ENCODE measurements around the gene WBP2. TPM values are rescaled to one million over a fixed set of nuclear protein-coding genes. Genes with fewer than 3 reads are reported as not detected.
"Not testable (repeated sequence)": the region's sequence is repeated elsewhere in the genome, so short reads cannot be mapped to it uniquely, and the experiment has no call there.

WBP2 gene
- polyA plus RNA-seq, 1 donor (not counting 4 experiments of a cell fraction or from before 2014, with no cell fraction given) = 23.3 TPM

DNA sequence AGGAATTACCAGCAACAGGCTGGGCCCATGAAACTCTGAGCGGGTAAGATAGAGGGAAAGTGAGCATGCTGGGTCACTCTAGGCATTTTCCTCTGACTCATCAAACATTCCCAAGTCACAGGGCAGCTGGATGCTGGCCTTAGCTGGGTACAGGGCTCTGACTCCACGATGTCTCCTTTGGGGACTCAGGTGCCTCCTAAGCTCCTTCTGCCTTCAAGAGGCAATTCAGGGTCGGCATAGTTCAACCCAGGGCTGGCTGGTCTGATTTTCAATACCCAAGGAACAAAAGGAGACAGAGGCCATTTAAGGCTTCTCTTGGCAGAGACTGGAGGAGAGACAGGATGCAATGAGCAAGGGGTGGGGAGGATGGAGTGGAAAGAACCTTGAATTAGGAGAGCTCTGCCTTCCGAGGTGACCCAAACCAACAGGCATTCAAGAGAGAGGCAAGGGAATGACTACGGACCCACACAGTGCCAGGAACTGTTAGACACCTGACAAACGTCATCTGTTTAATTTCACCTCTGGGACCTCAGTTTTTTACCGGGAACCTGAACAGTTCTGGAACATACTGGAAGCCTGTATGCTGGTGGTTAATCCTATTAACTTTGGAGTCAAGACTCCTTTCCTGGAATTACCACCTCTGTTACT lies 910 bp downstream of the WBP2 start:
- TF ChIP-seq EZH2 (IDR thresholded peaks at IDR 0.05; ENCODE audit: low read length) = no peak
- TF ChIP-seq CTCF (optimal IDR thresholded peaks at IDR 0.05 in 1 of 3, IDR thresholded peaks at IDR 0.05 in 1 of 3, conservative IDR thresholded peaks at IDR 0.05 in 1 of 3; ENCODE audit: extremely low read depth in 1 of 3, insufficient read depth in 2 of 3, low read length in 3 of 3) = no peak
- dilution Hi-C loops (cut with MboI; ENCODE audit: extremely low pct_ligation_motif_present, low sequenced_read_pairs) = no loop called here
- Histone ChIP-seq H3K27me3 (ENCODE audit: control insufficient read depth, extremely low read depth, insufficient read depth, low read length) (no peaks in the 10 kb centered on the region), H3K9me1 (ENCODE audit: control insufficient read depth, extremely low read depth, insufficient read depth, low read length) (no peaks in the 10 kb centered on the region), H3K36me3 (ENCODE audit: control insufficient read depth in 2 of 2, extremely low read depth in 1 of 2, insufficient read depth in 2 of 2, low read length in 2 of 2) (peaks cover 9 to 17% of the 10 kb centered on the region in 2 experiments), H3K4me2 (ENCODE audit: control insufficient read depth, extremely low read depth, insufficient read depth, low read depth, low read length) (peak overlapping the region; percentile 100), H3K27ac (ENCODE audit: control insufficient read depth, insufficient read depth, low read length) (peak overlapping the region; percentile 88), H3K9me3 (ENCODE audit: control insufficient read depth, low read depth, low read length) (no peaks in the 10 kb centered on the region), H2AFZ (ENCODE audit: control insufficient read depth, low read length) (no peak overlapping the region), H3K79me2 (ENCODE audit: control insufficient read depth, insufficient read depth, low read length) (peaks cover 15% of the 10 kb centered on the region), H3K9ac (ENCODE audit: control insufficient read depth, extremely low read depth, insufficient read depth, low read length) (peak overlapping the region; percentile 84), H3K4me1 (ENCODE audit: control insufficient read depth, extremely low read depth, insufficient read depth, low read length) (peaks cover 22% of the 10 kb centered on the region), H3K4me3 (ENCODE audit: control insufficient read depth in 2 of 3, extremely low read depth in 1 of 3, insufficient read depth in 2 of 3, low read depth in 1 of 3, low read length in 3 of 3) (peak overlapping the region; percentile 77 to 92 (median 89)), H4K20me1 (ENCODE audit: control insufficient read depth, extremely low read depth, insufficient read depth, low read length) (no peaks in the 10 kb centered on the region)
- no peak for FAIRE-seq
- no peak for DNase-seq (ENCODE audit: low read depth, low spot score)

GRCh38 chr17:75853433-75853832 lies 1.7 kb downstream of the WBP2 start:
- Histone ChIP-seq H3K9me1 (ENCODE audit: control insufficient read depth, extremely low read depth, insufficient read depth, low read length) (no peaks in the 10 kb centered on the region), H3K4me1 (ENCODE audit: control insufficient read depth, extremely low read depth, insufficient read depth, low read length) (peaks cover 22% of the 10 kb centered on the region), H3K9ac (ENCODE audit: control insufficient read depth, extremely low read depth, insufficient read depth, low read length) (peak overlapping the region; percentile 6), H3K4me2 (ENCODE audit: control insufficient read depth, extremely low read depth, insufficient read depth, low read depth, low read length) (peak overlapping the region; percentile 55), H3K36me3 (ENCODE audit: control insufficient read depth in 2 of 2, extremely low read depth in 1 of 2, insufficient read depth in 2 of 2, low read length in 2 of 2) (peaks cover 9 to 21% of the 10 kb centered on the region in 2 experiments), H2AFZ (ENCODE audit: control insufficient read depth, low read length) (no peak overlapping the region), H3K4me3 (ENCODE audit: control insufficient read depth in 2 of 3, extremely low read depth in 1 of 3, insufficient read depth in 2 of 3, low read depth in 1 of 3, low read length in 3 of 3) (peak overlapping the region in 1 of 3 experiments; percentile 4), H3K9me3 (ENCODE audit: control insufficient read depth, low read depth, low read length) (no peaks in the 10 kb centered on the region), H3K79me2 (ENCODE audit: control insufficient read depth, insufficient read depth, low read length) (peaks cover 15% of the 10 kb centered on the region), H4K20me1 (ENCODE audit: control insufficient read depth, extremely low read depth, insufficient read depth, low read length) (no peaks in the 10 kb centered on the region), H3K27me3 (ENCODE audit: control insufficient read depth, extremely low read depth, insufficient read depth, low read length) (no peaks in the 10 kb centered on the region), H3K27ac (ENCODE audit: control insufficient read depth, insufficient read depth, low read length) (peak overlapping the region; percentile 88)
- FAIRE-seq (no peak), DNase-seq (ENCODE audit: low read depth, low spot score) (no peak)
- TF ChIP-seq EZH2 (IDR thresholded peaks at IDR 0.05; ENCODE audit: low read length) (no peak), CTCF (optimal IDR thresholded peaks at IDR 0.05 in 1 of 3, IDR thresholded peaks at IDR 0.05 in 1 of 3, conservative IDR thresholded peaks at IDR 0.05 in 1 of 3; ENCODE audit: extremely low read depth in 1 of 3, insufficient read depth in 2 of 3, low read length in 3 of 3) (no peak)
- dilution Hi-C loops (cut with MboI; ENCODE audit: extremely low pct_ligation_motif_present, low sequenced_read_pairs) = no loop called here

DNA sequence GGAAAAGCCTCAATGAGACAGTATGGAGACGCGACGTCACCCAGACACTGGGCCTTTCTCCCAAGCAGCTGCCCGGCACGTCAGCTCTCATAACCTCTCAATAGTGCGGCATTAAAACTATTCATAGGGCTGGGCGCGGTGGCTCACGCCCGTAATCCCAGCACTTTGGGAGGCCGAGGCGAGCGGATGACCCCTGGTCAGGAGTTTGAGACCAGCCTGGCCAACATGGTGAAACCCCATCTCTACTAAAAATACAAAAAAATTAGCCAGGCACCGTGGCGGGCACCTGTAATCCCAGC lies 3.5 kb downstream of the WBP2 start:
- H3K4me2 ChIP-seq (ENCODE audit: control insufficient read depth, extremely low read depth, insufficient read depth, low read depth, low read length); H3K27me3 ChIP-seq (ENCODE audit: control insufficient read depth, extremely low read depth, insufficient read depth, low read length); H3K27ac ChIP-seq (ENCODE audit: control insufficient read depth, insufficient read depth, low read length); dilution Hi-C loops (cut with MboI; ENCODE audit: extremely low pct_ligation_motif_present, low sequenced_read_pairs); H3K9me1 ChIP-seq (ENCODE audit: control insufficient read depth, extremely low read depth, insufficient read depth, low read length); H3K4me3 ChIP-seq (ENCODE audit: control insufficient read depth in 2 of 3, extremely low read depth in 1 of 3, insufficient read depth in 2 of 3, low read depth in 1 of 3, low read length in 3 of 3); FAIRE-seq; H4K20me1 ChIP-seq (ENCODE audit: control insufficient read depth, extremely low read depth, insufficient read depth, low read length); H3K9me3 ChIP-seq (ENCODE audit: control insufficient read depth, low read depth, low read length); H2AFZ ChIP-seq (ENCODE audit: control insufficient read depth, low read length); DNase-seq (ENCODE audit: low read depth, low spot score); H3K9ac ChIP-seq (ENCODE audit: control insufficient read depth, extremely low read depth, insufficient read depth, low read length): not testable (repeated sequence)
- peaks cover 21% of the 10 kb centered on the region for H3K4me1 ChIP-seq (ENCODE audit: control insufficient read depth, extremely low read depth, insufficient read depth, low read length)
- peaks cover 24 to 35% of the 10 kb centered on the region in 2 experiments for H3K36me3 ChIP-seq (ENCODE audit: control insufficient read depth in 2 of 2, extremely low read depth in 1 of 2, insufficient read depth in 2 of 2, low read length in 2 of 2)
- peaks cover 15% of the 10 kb centered on the region for H3K79me2 ChIP-seq (ENCODE audit: control insufficient read depth, insufficient read depth, low read length)

Data from keratinocyte (primary cell).